Ishikawa (cell line): ENCODE data around the gene ASPG.

ENCODE experiments used
- CEBPB ChIP-seq: IDR thresholded peaks from 2 replicates; pipeline ENCODE4 v1.6.1; 2012
- CREB1 ChIP-seq: IDR thresholded peaks from 2 replicates; pipeline ENCODE4 v1.6.1; 2012; ENCODE audit warnings: low read depth
- EGR1 ChIP-seq: IDR thresholded peaks from 2 replicates; pipeline ENCODE4 v1.6.1; 2012
- EP300 ChIP-seq: IDR thresholded peaks from 2 replicates; pipeline ENCODE4 v1.6.1; 2012; ENCODE audit warnings: borderline replicate concordance
- FOXM1 ChIP-seq: IDR thresholded peaks from 2 replicates; pipeline ENCODE4 v1.6.1; 2012; ENCODE audit warnings: low read depth, borderline replicate concordance
- NFIC ChIP-seq: IDR thresholded peaks from 2 replicates; pipeline ENCODE4 v1.6.1; 2012
- RAD21 ChIP-seq: IDR thresholded peaks from 2 replicates; pipeline ENCODE4 v1.6.1; 2012; ENCODE audit warnings: low read depth
- TAF1 ChIP-seq: IDR thresholded peaks from 2 replicates; pipeline ENCODE4 v1.6.1; 2012; ENCODE audit warnings: low read depth, mild to moderate bottlenecking
- TCF12 ChIP-seq: IDR thresholded peaks from 2 replicates; pipeline ENCODE4 v1.6.1; 2012; ENCODE audit warnings: low read depth
- TEAD4 ChIP-seq: IDR thresholded peaks from 2 replicates; pipeline ENCODE4 v1.6.1; 2012
- YY1 ChIP-seq: IDR thresholded peaks from 2 replicates; pipeline ENCODE4 v1.6.1; 2012; ENCODE audit warnings: low read depth
- ZBTB7A ChIP-seq: IDR thresholded peaks from 2 replicates; pipeline ENCODE4 v1.6.1; 2012; ENCODE audit warnings: low read depth
- TF ChIP-seq, protein P1 (sequence below): IDR thresholded peaks from 2 replicates; pipeline ENCODE4 v1.6.1; 2012
- TF ChIP-seq, protein P2 (sequence below): IDR thresholded peaks from 2 replicates; pipeline ENCODE4 v1.6.1; 2012; ENCODE audit warnings: low read depth, mild to moderate bottlenecking
- TF ChIP-seq, protein P3 (sequence below): IDR thresholded peaks from 2 replicates; pipeline ENCODE4 v1.6.1; 2012

The ASPG gene

DNA sequence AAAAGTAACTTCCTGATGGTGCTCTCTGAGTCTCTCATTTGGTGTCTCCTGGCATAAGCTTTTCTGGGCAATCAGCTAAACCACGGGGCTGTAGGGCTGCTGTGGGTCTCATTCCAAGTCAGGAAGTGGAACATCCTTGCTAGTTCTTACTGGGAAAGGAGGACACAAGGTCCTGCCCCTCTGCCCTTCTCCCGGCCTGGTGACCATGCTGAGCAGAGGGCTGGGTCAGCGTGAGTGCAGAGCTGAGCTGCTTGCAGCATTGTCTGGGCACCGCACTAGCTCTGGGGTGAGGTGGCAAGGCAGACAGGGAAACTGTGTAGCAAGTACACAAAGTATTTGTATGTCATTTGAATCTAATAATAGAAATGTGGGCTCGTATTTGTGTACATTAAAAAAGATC, 45.0 kb upstream of the ASPG start:
- TF ChIP-seq NFIC (no peak), TCF12 (no peak)
- TF ChIP-seq, protein P1, sequence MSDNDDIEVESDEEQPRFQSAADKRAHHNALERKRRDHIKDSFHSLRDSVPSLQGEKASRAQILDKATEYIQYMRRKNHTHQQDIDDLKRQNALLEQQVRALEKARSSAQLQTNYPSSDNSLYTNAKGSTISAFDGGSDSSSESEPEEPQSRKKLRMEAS: no peak

DNA sequence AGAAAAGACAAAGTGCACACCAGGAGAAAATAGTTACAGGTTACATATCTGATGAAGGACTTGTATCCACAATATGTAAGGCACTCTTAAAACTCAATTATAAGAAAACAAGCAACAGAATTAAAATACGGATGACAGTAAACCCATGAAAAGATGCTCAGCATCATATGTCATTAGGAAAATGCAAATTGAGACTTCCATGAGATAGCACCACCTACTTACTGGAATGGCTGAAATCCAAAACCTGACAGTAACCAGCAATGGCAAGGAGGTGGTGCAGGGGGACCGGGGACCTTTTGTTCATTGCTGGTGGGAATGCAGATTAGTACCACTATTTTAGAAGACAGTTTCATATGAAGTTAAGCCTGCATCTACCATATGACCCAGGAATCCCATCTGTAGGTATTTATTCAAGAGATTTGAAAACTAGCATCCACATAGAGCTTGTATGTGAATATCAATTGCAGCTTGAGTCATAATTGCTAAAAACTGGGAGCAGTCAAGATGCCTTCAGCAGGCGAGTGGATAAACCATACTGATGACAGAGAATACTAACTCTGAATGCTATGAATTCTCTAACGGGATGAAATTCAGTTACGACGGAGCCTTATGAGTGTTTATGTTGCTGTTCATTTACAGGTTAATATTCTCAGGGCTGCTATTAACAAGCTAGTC, 43.9 kb upstream of the ASPG start:
- TF ChIP-seq EGR1 (no peak), NFIC (no peak), CEBPB (no peak), TAF1 (no peak), TEAD4 (no peak), RAD21 (no peak), FOXM1 (no peak), EP300 (no peak), TCF12 (no peak), YY1 (no peak), CREB1 (no peak), ZBTB7A (no peak)
- TF ChIP-seq, protein P2, sequence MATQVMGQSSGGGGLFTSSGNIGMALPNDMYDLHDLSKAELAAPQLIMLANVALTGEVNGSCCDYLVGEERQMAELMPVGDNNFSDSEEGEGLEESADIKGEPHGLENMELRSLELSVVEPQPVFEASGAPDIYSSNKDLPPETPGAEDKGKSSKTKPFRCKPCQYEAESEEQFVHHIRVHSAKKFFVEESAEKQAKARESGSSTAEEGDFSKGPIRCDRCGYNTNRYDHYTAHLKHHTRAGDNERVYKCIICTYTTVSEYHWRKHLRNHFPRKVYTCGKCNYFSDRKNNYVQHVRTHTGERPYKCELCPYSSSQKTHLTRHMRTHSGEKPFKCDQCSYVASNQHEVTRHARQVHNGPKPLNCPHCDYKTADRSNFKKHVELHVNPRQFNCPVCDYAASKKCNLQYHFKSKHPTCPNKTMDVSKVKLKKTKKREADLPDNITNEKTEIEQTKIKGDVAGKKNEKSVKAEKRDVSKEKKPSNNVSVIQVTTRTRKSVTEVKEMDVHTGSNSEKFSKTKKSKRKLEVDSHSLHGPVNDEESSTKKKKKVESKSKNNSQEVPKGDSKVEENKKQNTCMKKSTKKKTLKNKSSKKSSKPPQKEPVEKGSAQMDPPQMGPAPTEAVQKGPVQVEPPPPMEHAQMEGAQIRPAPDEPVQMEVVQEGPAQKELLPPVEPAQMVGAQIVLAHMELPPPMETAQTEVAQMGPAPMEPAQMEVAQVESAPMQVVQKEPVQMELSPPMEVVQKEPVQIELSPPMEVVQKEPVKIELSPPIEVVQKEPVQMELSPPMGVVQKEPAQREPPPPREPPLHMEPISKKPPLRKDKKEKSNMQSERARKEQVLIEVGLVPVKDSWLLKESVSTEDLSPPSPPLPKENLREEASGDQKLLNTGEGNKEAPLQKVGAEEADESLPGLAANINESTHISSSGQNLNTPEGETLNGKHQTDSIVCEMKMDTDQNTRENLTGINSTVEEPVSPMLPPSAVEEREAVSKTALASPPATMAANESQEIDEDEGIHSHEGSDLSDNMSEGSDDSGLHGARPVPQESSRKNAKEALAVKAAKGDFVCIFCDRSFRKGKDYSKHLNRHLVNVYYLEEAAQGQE: no peak
- TF ChIP-seq, protein P3, sequence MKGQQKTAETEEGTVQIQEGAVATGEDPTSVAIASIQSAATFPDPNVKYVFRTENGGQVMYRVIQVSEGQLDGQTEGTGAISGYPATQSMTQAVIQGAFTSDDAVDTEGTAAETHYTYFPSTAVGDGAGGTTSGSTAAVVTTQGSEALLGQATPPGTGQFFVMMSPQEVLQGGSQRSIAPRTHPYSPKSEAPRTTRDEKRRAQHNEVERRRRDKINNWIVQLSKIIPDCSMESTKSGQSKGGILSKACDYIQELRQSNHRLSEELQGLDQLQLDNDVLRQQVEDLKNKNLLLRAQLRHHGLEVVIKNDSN: no peak
- TF ChIP-seq, protein P1: no peak

DNA sequence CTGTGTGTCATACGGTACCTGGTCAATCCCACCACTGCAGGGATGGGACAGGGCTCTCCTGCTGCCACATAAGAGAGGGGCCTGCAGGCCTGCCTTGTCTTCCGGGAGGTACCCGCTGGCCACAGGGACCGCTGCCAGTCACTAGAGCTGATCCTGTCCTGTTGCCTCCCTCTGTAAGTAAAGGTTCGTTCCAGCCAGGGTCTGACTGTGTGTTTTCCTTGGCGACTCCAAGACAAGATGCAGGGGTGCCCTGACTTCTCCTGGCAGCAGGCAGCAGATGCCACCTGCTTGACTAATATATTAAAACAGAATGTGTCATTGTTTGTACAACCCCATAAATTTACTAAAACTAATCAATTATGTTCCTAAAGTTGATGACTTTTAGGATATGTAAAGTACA, 41.5 kb upstream of the ASPG start:
- TF ChIP-seq, protein P2: no peak
- no peak for TF ChIP-seq TAF1
- TF ChIP-seq TEAD4: no peak
- no peak for TF ChIP-seq YY1
- no peak for TF ChIP-seq CREB1
- no peak for TF ChIP-seq TCF12
- TF ChIP-seq FOXM1: no peak
- TF ChIP-seq, protein P3: no peak
- TF ChIP-seq NFIC: no peak
- TF ChIP-seq CEBPB: no peak
- TF ChIP-seq, protein P1: no peak
- no peak for TF ChIP-seq RAD21
- TF ChIP-seq EP300: no peak
- no peak for TF ChIP-seq EGR1
- TF ChIP-seq ZBTB7A: no peak

DNA sequence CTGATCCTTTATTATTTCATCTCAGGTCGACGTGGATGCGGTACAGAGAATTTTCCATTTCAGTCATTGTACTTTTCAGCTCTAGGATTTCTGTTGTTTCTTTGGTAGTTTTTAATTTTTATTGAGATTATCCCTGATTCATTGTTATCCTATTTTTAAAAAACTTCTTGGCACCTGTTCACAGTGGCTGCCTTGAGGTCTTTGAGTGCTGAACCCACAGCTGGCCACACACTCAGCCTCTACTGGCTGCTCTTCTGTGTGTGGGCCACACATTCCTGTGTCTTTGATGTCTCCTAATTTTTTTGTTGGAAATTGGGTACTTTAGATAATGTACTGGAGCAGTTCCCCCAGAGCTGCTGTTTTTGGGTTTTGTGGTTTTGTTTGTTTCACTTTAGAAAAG, 37.7 kb upstream of the ASPG start:
- TF ChIP-seq TAF1 (no peak), TEAD4 (no peak), CREB1 (no peak), TCF12 (no peak), CEBPB (no peak), EGR1 (no peak)
- TF ChIP-seq, protein P3: no peak

DNA sequence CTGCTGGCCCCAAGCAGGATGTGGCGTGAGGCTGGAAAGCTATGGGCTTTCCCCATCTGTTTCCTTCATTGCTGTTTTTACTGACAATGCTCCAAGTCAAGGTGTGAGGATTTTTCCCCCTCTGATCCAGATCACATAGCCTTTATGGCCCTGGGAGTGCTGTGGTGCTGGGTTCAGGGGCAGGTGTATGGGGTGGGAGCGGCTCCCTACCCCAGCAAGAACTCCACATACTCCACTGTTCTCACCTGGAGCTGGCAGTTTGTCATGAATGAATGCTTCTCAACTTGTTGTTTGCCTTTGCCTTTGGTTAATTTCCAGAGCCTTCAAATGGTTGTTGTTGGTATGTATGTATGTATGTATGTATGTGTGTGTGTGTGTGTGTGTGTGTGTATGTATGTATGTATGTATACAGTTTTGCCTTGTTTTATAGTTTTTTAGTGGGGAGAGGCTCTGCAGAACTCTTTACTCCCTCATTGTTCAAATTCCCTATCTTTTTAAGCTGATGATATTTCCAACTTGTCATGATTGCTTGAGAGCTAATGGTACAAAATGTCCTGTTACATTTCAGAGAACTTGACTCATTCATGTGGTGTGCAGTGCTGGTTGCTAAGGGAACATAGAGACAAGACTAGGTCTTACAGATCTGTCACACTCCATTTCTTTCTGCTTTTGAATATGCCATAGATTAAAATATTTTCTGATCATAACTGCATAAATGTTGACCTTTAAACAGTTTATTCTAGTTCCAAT, 36.6 kb upstream of the ASPG start:
- TF ChIP-seq EP300 (no peak), FOXM1 (no peak), TAF1 (no peak), CEBPB (no peak)
